HG03060 (cell line): Measurements from ENCODE around the gene MAN1A1.
A peak's percentile ranks its signal among the peaks of the same experiment; 100 is the strongest.
"Not testable (repeated sequence)": the region's sequence is repeated elsewhere in the genome, so short reads cannot be mapped to it uniquely, and the experiment has no call there.

ENCODE experiments used
- ATAC-seq: cut with Tn5 transposase; IDR thresholded peaks from one replicate; pipeline ENCODE4 v1.9.1; 2021; ENCODE audit warnings: low read depth, moderate number of reproducible peaks; ENCODE audit not compliant: unreplicated experiment

MAN1A1 gene

GRCh38 chr6:119176445-119176844, 173.1 kb downstream of the MAN1A1 start:
- no peak for ATAC-seq

DNA sequence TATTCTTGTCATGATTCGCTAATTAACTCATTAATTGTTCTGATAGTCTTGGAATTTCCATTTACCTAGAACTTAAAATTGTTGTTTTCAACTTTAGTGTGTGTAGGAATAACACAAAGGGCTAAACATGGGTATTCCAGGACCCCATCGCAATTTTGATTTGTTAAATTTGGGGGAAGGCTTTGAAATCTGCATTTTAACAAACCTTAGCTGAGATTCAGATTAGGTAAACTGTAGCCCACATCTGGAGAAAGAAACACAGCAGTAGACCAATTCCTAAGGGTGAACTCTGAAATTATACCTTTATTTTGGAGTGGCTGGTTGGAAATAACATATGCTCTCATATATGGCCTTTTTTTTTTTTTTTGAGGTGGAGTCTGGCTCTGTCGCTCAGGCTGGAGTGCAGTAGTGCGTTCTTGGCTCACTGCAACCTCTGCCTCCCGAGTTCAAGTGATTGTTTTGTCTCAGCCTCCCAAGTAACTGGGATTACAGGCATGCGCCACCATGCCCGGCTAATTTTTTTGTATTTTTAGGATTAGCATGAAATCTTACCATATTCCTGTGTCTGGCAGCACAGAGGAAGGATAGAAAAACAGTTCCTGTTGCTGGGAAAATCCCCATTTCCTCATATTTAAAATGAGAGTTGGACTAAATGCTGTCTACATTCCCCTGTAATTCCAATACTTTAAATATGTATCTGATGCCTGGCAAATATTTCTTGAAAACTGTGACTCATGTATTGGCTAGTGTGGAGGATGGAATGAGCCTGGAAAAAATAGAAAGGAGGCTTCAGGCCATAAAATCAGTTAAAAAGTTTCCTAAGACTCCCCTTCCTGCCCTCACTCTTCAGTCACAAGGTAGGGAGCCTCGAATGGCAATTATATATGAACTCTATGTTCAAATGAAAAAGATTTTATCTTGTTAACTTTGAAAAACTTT, 174.4 kb downstream of the MAN1A1 start:
- ATAC-seq, result no peak

DNA sequence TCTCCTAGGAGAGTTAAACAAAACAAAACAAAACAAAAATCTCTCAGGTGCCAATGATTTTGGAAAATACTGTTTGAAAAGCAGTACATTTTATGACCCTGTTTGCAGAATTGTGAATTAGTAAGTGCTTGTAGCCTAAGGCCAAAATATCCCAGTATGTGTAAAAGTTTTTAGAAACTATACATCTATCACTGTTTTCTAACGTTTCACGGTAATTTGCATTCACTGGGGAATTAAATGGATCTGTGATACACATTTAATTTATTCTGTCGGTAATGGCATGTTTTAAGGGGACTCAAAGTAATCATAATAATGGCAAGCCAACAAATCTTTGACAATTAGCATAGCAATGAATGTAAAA, 175.5 kb downstream of the MAN1A1 start:
- ATAC-seq, result no peak

GRCh38 chr6:119173249-119174084, 176.1 kb downstream of the MAN1A1 start:
- no peak for ATAC-seq

DNA sequence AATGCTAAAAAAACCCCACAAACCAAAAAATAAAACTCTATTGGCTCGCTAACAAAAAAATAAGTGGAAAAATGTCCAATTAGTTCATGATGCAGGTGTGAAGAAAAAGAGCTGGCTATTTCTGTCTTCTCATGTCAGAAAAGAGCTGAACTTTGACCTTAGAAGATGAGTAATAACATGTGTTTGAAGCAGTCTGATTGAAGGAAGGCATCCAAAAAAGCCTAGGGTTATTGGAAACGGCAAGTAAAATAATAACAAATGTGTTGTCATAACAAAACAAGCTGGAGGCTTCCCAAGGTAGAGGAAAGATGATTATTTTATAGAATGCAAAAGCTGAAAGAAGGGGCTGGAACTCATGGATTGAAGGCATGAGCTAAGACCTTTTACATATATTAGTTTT, 176.7 kb downstream of the MAN1A1 start:
- ATAC-seq, result no peak

DNA sequence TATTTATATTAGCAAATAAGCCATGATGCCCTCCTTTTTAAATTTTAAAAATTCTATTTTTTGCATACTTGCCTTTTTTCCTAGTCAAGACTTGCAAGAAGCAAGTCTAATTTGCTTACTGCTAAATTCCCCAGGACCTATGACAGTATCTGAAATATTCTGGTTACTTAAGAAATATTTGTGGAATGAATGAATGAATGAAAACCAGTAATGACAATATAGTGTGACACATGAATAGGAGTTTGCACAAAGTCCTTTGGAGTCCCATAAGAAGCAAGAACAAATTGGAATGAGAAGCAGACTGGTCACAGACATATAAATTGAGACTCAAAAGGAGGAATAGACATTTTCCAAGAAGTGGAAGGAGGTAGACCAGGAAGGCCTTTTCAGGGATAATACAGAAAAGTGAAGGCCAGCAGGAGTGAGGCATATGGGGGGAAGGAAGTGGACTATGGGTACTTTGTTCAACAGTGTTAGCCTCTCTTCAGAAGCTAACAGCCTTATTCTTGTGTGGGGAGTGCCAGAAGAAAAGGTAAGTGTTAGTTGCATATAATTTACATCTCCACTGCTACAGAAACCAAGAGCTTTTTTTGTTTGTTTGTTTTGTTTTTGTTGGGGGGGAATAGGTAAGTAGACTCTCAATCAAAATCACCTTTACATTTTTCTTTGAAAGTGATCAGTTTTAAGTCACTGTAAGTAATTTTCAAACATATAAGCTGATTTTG, 177.5 kb downstream of the MAN1A1 start:
- no peak for ATAC-seq

DNA sequence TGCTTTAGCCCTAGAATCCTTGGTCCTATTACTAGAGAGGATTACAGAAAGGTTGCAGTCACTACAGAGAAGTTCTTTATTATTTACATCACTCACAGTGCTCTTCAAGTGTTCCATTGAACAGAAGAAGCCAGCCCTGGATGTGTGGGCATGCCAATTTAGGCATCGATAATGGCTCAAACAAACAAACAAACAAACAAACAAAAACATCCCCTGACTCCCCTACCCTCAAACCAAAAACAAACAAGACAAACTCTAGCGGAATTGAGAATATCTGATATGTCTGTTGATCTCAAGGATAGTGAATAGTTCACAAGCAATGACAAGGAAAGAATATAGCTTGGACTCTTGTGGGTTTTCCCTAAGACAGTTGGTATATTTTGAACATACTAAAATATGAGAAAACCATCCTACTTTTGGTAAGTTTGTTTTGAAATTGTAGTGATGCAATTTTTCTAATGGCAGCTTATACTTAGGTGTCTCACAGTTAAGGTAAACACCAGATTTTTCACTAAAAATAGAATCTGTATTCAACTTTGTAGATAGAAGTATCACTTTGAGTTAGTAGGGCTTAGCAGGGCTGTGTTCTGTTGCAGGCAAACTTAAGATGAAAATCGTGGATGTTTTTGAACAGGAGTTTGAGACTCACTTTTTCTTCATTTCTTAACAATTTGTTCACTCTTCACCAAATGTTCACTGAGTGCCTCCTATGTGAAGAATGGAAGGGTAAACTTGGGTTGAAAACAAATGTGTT, 178.3 kb downstream of the MAN1A1 start:
- no peak for ATAC-seq

DNA sequence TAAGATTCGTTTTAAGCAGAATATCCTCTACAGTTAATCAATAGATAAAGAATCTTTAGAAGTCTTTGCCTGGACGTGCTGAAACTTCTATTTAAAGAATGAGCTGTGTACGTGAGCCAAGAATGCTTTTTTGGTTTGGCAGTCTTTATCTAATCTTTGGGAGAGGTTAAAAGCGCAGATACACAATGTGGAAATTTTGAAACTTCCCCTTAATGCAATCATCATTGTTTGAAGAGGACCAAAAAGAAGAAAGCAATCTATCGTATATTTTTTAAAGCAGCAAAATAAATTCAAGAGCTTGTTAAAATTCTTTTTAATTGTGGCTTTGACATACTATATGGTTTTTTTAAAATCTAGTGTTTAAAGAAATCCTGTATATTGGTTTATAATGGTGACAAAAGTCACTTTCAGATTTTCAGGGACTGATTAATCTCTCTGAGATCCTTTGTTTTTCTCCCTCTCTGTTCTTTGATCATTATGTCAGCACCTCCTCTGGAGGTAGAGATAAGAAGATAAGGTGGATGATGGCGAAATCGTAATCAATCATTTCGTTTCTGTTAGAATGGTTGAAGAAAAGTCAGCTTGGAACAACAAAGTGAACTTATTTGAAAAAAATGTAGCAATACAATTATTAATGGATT, 179.0 kb downstream of the MAN1A1 start:
- no peak for ATAC-seq

- no peak for ATAC-seq
These were observed 179.5 kb downstream of the MAN1A1 start for GRCh38 chr6:119170103-119170446.

DNA sequence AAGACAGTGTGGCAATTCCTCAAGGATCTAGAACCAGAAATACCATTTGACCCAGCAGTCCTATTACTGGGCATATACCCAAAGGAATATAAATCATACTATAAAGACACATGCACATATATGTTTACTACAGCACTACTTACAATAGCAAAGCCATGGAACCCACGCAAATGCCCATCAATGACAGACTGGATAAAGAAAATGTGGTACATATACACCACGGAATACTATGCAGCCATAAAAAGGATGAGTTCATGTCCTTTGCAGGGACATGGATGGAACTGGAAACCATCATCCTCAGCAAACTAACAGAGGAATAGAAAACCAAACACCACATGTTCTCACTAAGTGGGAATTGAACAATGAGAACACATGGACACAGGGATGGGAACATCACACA, 180.2 kb downstream of the MAN1A1 start:
- not testable (repeated sequence) for ATAC-seq

DNA sequence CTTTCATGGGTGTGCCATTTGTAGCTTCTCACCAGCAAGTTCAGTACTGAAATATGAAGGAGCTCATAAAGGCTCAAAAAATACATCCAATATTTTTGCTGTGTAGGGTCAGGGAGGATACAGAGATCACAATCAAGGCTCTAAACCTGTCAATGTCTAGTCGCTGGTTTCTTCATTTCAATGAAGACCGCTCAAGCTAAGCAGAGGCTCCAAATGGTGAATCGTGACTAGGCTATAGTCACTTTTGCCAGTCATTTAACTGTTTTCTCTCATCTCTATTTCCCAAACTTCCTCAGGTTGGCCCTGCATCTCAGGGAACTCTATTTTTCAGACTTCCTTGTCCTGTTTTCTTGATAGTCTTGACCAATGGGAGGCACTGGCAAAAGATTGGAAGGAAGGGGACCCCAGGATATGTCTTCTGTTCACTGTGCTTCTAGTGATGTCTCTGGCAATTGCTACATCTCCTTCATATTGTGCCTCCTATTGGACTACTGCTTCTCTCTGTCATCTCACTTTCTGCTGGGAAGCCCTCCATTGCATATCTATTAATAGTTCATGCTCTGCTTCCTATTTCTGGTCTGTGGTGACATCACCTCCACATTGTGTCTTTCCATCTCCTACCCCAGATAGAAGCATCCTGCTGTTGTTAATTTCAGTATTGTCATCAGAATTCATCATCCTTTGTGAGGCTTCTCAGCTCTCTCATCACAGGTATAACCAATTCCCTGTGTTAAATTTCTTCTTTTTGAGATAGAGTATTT, 183.4 kb downstream of the MAN1A1 start:
- ATAC-seq, result no peak

- ATAC-seq, result no peak
These were observed 186.6 kb downstream of the MAN1A1 start for GRCh38 chr6:119163006-119163405.

- ATAC-seq, result peak; percentile 67
These were observed 187.3 kb downstream of the MAN1A1 start for GRCh38 chr6:119162134-119162775.

DNA sequence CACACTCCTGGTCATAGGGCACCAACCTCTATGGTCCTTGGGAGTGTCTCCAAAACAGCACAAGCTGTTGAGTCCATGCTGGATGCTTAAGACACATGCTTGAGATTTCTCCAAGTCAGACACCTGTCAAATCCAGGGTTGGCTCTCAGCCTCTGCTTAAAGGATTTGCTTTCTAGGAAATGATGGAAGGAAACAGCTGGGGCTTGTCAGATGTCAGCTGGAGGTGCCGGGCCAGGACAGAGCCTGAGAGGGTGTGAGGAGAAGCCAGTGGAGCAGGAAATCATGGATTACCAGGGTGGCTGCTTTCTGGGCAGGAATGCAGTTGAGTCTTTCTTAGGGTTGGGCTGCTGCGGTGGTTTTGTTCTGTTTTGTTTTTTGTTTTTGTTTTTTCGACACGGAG, 188.1 kb downstream of the MAN1A1 start:
- ATAC-seq, result no peak

DNA sequence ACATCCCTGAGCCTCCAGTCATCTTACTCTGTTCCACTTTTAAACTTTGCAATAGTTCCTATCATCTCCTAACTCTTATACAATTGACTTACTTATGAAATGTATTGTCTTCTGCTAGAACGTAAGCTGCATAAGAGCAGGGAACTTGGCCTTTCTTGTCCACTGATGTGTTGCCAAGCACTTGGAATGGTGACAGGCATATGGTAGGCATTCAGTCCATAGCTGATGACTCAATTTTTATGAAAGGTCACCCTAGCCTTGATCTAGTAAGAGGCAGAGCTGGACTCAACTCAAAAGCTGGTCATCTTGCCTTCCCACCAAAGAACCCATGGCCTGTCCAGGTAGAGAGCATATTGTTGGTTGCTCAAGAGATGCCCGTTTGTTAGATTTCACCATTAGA, 188.7 kb downstream of the MAN1A1 start:
- no peak for ATAC-seq

DNA sequence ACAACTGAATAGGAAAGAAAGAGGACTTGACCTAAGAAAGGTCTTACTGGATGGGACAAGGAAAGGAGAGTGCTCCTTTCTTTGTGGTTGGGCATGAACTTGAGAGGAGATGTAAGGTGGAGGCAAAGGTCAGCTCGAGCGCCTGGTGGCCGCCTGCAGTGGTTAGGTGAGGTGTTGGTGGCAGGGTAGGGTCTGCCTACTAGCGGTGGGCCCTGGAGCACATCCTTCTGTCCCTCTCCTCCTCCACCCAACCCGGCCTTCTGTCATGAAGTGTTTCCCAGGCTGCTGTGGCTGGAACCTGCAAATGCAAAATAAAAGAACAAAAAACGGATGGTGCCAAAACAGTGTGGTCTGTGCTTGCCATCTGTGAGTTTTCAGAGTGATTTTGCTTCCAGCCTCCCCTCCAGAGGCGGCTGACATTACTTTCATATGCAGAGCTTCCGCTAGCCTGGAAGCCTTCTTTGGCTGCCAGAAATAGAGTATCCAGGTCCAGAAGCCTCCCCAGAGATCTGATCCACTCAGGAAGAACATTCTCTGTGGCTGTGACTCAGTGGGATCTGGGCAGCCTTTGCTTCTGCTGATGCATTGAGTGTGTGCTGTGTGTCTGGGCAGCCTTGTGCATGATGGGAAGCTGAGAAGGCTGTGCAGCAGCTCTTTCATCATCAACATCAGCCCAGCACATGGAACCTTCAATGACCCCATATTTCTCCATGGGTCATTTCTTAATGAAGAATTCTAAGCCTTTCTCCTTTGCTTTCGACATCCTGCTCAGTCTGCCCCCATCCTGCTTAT, 191.3 kb downstream of the MAN1A1 start:
- no peak for ATAC-seq

DNA sequence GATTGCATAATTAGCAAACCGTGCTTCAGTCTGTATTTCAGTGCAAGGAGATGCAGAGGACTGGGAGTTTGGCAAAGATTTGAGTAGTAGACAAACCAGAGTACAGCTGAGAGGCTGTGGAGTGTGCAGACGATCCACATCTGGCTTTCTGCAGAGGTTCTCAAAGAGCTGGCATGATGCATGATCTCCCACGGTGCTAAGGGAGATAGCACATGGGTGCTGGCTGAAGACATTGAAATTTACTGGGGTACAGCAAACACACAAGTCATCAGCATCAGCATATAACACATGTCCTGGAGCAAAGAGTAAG, 192.1 kb downstream of the MAN1A1 start:
- no peak for ATAC-seq
